Stimulated activated CD8-positive, alpha-beta memory T cell treated with anti-CD3 and anti-CD28 coated beads, Interleukin-7, amount 100 ng/mL, for 48 hours (primary cell): Measurements from ENCODE around the gene TBX10.

Source experiments
- DNase-seq, 2 donors: peaks; one replicate each; pipeline ENCODE4 v3.0.0-alpha.2; 2020; ENCODE audit warnings: low read depth in 1 of 2; ENCODE audit errors: extremely low read depth in 1 of 2

TBX10 gene

GRCh38 chr11:67581469-67581868, 58.1 kb downstream of the TBX10 start:
- DNase-seq: no peak
